ENCODE measurements around the gene FAM50B. TPM values are rescaled to one million over a fixed set of nuclear protein-coding genes. Genes with fewer than 3 reads are reported as not detected.

The FAM50B gene
- total RNA-seq, 1 experiment from 2014 or later: 3.3 TPM

DNA sequence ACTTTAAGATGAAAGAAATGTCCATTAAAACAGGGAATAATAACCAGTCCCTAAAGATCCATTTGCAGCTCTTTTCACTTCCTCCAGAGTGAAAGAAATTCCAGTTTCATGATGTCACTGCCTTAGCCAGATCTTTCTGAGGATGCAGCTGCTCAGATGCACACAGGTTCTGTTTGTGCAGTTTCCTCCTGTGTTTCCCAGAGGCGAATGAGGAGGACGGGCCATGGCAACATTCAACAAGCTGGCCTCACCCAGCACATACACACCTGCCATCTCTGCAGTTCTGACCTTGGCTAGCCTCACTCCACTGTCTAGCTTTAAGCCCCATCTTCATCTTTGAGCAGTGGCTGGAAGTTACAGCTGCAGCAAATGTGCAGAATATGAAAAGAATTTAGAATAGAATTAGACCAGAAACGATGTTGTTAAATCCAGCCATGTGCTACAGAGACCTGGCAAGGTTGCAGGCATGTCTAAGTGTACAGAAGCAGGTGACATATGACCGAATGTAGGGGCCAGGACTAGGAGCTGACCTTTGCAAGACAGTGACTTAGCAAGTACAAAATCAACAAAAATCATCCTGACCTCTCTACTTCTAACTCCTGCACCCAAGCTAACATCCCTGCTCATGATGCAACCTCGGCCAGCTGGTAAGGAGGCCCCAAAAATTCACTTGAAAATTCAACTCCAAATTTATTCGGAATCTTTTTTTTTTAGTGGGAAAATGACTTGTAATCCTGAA, 35.0 kb downstream of the FAM50B start:
- H3K9me3 Mint-ChIP-seq: peaks cover 14 to 16% of the 10 kb centered on the region in 2 experiments
- Histone ChIP-seq H3K9me3 (ENCODE audit: control insufficient read depth, low read depth, low read length) (peaks cover 11% of the 10 kb centered on the region), H3K79me1 (ENCODE audit: insufficient read depth, low read depth, low read length, poor library complexity, severe bottlenecking) (no peaks in the 10 kb centered on the region)

More for the DNA sequence above, 35.0 kb downstream of the FAM50B start:
- no peak overlapping the region for H2BK12ac ChIP-seq (ENCODE audit: insufficient read length, low read depth, low read length)
- H2BK120ac ChIP-seq (ENCODE audit: low read depth, low read length, poor library complexity, severe bottlenecking): no peak overlapping the region
- Mint-ChIP-seq H3K27ac (no peak overlapping the region), H3K27me3 (ENCODE audit: low read depth) (peaks cover 7% of the 10 kb centered on the region), H3K4me3 (no peak overlapping the region), H3K36me3 (ENCODE audit: insufficient read depth in 1 of 3, low read depth in 3 of 3) (peaks cover 9% of the 10 kb centered on the region in 3 experiments), H3K4me1 (peaks cover 10 to 11% of the 10 kb centered on the region in 2 experiments; a peak in 3 of 4 replicates)
- H3K4me2 ChIP-seq (ENCODE audit: insufficient read depth, insufficient read length, low read length): no peak overlapping the region
- no peak overlapping the region for H3K56ac ChIP-seq (ENCODE audit: insufficient read length, low read depth, low read length)
- no peak overlapping the region for H3K9ac ChIP-seq (ENCODE audit: extremely low read depth, insufficient read length, low read length)
- H3K23me2 ChIP-seq (ENCODE audit: insufficient read length, low read depth, low read length, poor library complexity, severe bottlenecking): no peaks in the 10 kb centered on the region
- H3T11ph ChIP-seq (ENCODE audit: low read length): no peak overlapping the region
- H4K91ac ChIP-seq (ENCODE audit: insufficient read length, low read depth, low read length): no peak overlapping the region
- H4K5ac ChIP-seq (ENCODE audit: insufficient read length, low read depth, low read length): no peak overlapping the region
- no peak overlapping the region for H3K14ac ChIP-seq (ENCODE audit: insufficient read depth, low read length)
- H3K27me3 ChIP-seq (ENCODE audit: insufficient read depth, low read length): no peaks in the 10 kb centered on the region
- no peak overlapping the region for H3K18ac ChIP-seq (ENCODE audit: insufficient read length, low read depth, low read length)
- no CpG with 5 or more reads among the region's 6 CpGs for whole genome bisulfite sequencing (ENCODE audit: extremely low coverage, insufficient read length, low lambda C conversion rate)
- no peak overlapping the region for H4K8ac ChIP-seq (replicated peaks; ENCODE audit: insufficient read length, low read depth, low read length)
- H2BK5ac ChIP-seq (ENCODE audit: insufficient read length, low read length): no peak overlapping the region
- DNase-seq: no peak
- TF ChIP-seq, protein P1, sequence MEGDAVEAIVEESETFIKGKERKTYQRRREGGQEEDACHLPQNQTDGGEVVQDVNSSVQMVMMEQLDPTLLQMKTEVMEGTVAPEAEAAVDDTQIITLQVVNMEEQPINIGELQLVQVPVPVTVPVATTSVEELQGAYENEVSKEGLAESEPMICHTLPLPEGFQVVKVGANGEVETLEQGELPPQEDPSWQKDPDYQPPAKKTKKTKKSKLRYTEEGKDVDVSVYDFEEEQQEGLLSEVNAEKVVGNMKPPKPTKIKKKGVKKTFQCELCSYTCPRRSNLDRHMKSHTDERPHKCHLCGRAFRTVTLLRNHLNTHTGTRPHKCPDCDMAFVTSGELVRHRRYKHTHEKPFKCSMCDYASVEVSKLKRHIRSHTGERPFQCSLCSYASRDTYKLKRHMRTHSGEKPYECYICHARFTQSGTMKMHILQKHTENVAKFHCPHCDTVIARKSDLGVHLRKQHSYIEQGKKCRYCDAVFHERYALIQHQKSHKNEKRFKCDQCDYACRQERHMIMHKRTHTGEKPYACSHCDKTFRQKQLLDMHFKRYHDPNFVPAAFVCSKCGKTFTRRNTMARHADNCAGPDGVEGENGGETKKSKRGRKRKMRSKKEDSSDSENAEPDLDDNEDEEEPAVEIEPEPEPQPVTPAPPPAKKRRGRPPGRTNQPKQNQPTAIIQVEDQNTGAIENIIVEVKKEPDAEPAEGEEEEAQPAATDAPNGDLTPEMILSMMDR (conservative IDR thresholded peaks at IDR 0.05): no peak
- H3K79me2 ChIP-seq (ENCODE audit: insufficient read depth, low read length): no peaks in the 10 kb centered on the region
- no peak overlapping the region for H2AFZ ChIP-seq (ENCODE audit: low read length)
- H3K4ac ChIP-seq (ENCODE audit: low read depth, low read length): no peak overlapping the region
- no peak overlapping the region for H2AK5ac ChIP-seq (ENCODE audit: insufficient read length, low read length)
- no peak overlapping the region for H2BK20ac ChIP-seq (ENCODE audit: low read depth, low read length, poor library complexity, severe bottlenecking)
- no peak overlapping the region for H2BK15ac ChIP-seq (ENCODE audit: low read depth, low read length)
- no peak overlapping the region for H3K23ac ChIP-seq (ENCODE audit: insufficient read length, low read depth, low read length)
- no peak overlapping the region for H3K27ac ChIP-seq (ENCODE audit: insufficient read length, low read depth, low read length)
- no peaks in the 10 kb centered on the region for H3K4me1 ChIP-seq (ENCODE audit: insufficient read depth, low read length)
- H4K20me1 ChIP-seq (ENCODE audit: control insufficient read depth, insufficient read depth, insufficient read length): no peaks in the 10 kb centered on the region
